Measurements from ENCODE around the gene PLCH1. TPM values are rescaled to one million over a fixed set of nuclear protein-coding genes. Genes with fewer than 3 reads are reported as not detected.

PLCH1 gene
- total and polyA plus RNA-seq, 9 of the 15 experiments (the other 6 are each of a cell fraction or from before 2014, with no cell fraction given) = 0.17 to 0.62 (median 0.40) TPM

DNA sequence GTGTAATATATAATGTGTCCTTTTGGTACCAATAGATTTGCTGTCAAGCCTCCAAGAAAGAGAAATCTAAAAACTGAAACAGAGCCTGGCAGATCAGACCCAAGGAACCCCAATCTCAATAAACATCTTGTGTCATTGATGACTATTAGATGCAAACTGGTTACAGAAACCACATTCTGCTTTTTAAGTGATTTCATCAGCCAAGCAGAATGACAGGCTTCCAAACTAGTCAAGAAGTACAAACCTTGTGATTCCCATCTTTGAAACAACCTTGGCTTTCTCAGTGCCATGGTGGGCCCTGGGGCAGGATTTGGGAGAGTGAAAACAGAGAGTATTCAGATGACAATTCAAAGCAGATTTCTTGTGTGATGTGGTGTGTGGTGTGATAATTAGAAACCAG lies 405.8 kb downstream of the PLCH1 start:
- POLR2A ChIA-PET = no interaction called here
- FAIRE-seq = no peak

More for the DNA sequence above, 405.8 kb downstream of the PLCH1 start:
- Histone ChIP-seq H3K79me2 (ENCODE audit: control insufficient read depth, insufficient read depth, low read length) (no peaks in the 10 kb centered on the region), H3K4me3 (no peak overlapping the region), H2AFZ (ENCODE audit: low read depth, low read length) (no peak overlapping the region), H4K20me1 (replicated peaks; ENCODE audit: control insufficient read depth, insufficient read depth, low read length) (no peaks in the 10 kb centered on the region), H3K4me1 (replicated peaks in 1 of 2; ENCODE audit: control insufficient read depth in 2 of 2, insufficient read depth in 2 of 2, low read length in 2 of 2) (peaks cover 0 to 24% of the 10 kb centered on the region in 2 experiments; a peak in 4 of 5 replicates), H3K27ac (ENCODE audit: extremely low read depth, low read depth, low read length) (no peak overlapping the region), H3K9me3 (replicated peaks; ENCODE audit: control insufficient read depth, insufficient read depth, low read depth, low read length) (peaks cover 3% of the 10 kb centered on the region), H3K4me2 (ENCODE audit: insufficient read depth, low read length) (no peak overlapping the region), H3K9me1 (ENCODE audit: control insufficient read depth, insufficient read depth, low read length) (no peaks in the 10 kb centered on the region), H3K27me3 (ENCODE audit: control insufficient read depth in 2 of 2, insufficient read depth in 2 of 2, low read length in 2 of 2) (no peaks in the 10 kb centered on the region), H3K36me3 (ENCODE audit: control insufficient read depth, insufficient read depth, low read length) (no peaks in the 10 kb centered on the region), H3K9ac (ENCODE audit: insufficient read depth in 1 of 2, low read depth in 2 of 2, low read length in 2 of 2) (no peak overlapping the region)
- DNase-seq (ENCODE audit: extremely low read depth in 1 of 4, low spot score in 3 of 4) (no peak), ATAC-seq (no peak)
- in situ Hi-C loops (cut with MboI) (no loop called here), intact Hi-C loops (cut with micrococcal nuclease) (no loop called here)
- TF ChIP-seq OTX1 (CRISPR knock-in tag; IDR thresholded peaks at IDR 0.05) (no peak), KDM1A (IDR thresholded peaks at IDR 0.05) (no peak), CEBPG (CRISPR knock-in tag; IDR thresholded peaks at IDR 0.05) (no peak), CEBPG (tag; conservative IDR thresholded peaks at IDR 0.05 in 1 of 2, IDR thresholded peaks at IDR 0.05 in 1 of 2) (peak in 1 of 2 experiments; percentile 61; a peak in 2 of 4 replicates), ZNF175 (CRISPR knock-in tag; IDR thresholded peaks at IDR 0.05; ENCODE audit: low read depth) (peak; percentile 68), RERE (CRISPR knock-in tag; IDR thresholded peaks at IDR 0.05; ENCODE audit: borderline replicate concordance) (no peak)
- BruUV-seq (replicated peaks) = no TSS peak
- CTCF ChIA-PET (ENCODE audit: low intra/inter-chr PET ratio) = no interaction called here

Data from K562 (cell line).